Large intestine (tissue), 3 donors: Measurements from ENCODE around the gene TSPAN5. TPM values are rescaled to one million over a fixed set of nuclear protein-coding genes. Genes with fewer than 3 reads are reported as not detected.
A peak's percentile ranks its signal among the peaks of the same experiment; 100 is the strongest.

Source experiments
- DNase-seq, 2 donors: peaks; one replicate each; pipeline versions ENCODE4 v3.0.0 to v3.0.0-alpha.2; 2013
- H3K27ac ChIP-seq: one replicate; pipeline ENCODE4 v1.5.1; 2013; ENCODE audit warnings: low read length
- H3K27me3 ChIP-seq: 2 replicates; pipeline ENCODE4 v1.6.1; 2013; ENCODE audit warnings: low read length; ENCODE audit not compliant: control insufficient read depth, insufficient read depth
- H3K36me3 ChIP-seq: 2 replicates; pipeline ENCODE4 v1.6.1; 2013; ENCODE audit warnings: low read length; ENCODE audit not compliant: control insufficient read depth, insufficient read depth
- H3K4me1 ChIP-seq: one replicate; pipeline ENCODE4 v1.6.1; 2013; ENCODE audit warnings: low read length; ENCODE audit not compliant: control insufficient read depth, insufficient read depth
- H3K4me3 ChIP-seq: one replicate; pipeline ENCODE4 v1.5.1; 2013; ENCODE audit warnings: low read length
- H3K9me3 ChIP-seq: one replicate; pipeline ENCODE4 v1.6.1; 2013; ENCODE audit warnings: mild to moderate bottlenecking, low read depth, low read length, moderate library complexity; ENCODE audit not compliant: control insufficient read depth
- WGBS: methylation state at CpG from one replicate; pipeline ENCODE4 v1.1.5; 2013; ENCODE audit warnings: low lambda C conversion rate; ENCODE audit not compliant: insufficient coverage; 5-methylcytosine and 5-hydroxymethylcytosine counted together
- polyA plus RNA-seq: library from polyadenylated mRNA; unstranded; fragments of 120-200 nt; gene quantifications from one replicate; pipeline ENCODE4 v1.2.1, GENCODE V29; 2013

The TSPAN5 gene
- polyA plus RNA-seq, 1 donor, result 9.9 TPM

- peak in 1 of 2 donors; percentile 30 for DNase-seq
- H3K27me3 ChIP-seq, result no peaks in the 10 kb centered on the region
- peaks cover 3% of the 10 kb centered on the region for H3K4me1 ChIP-seq
- H3K27ac ChIP-seq, result no peak overlapping the region
- H3K4me3 ChIP-seq, result no peak overlapping the region
- no peaks in the 10 kb centered on the region for H3K36me3 ChIP-seq
- no peaks in the 10 kb centered on the region for H3K9me3 ChIP-seq
- WGBS, result 67% methylated on average over 1 of the region's 2 CpGs
Observed at GRCh38 chr4:98572697-98573096, 85.7 kb downstream of the TSPAN5 start.

GRCh38 chr4:98571161-98571786 lies 87.1 kb downstream of the TSPAN5 start:
- H3K4me3 ChIP-seq, result no peak overlapping the region
- no peak for DNase-seq
- peaks cover 3% of the 10 kb centered on the region for H3K4me1 ChIP-seq

GRCh38 chr4:98570151-98570797 lies 88.1 kb downstream of the TSPAN5 start:
- no peak overlapping the region for H3K4me3 ChIP-seq
- H3K9me3 ChIP-seq, result no peaks in the 10 kb centered on the region
- 100% methylated on average over 1 of the region's 5 CpGs for WGBS
- no peak overlapping the region for H3K27ac ChIP-seq
- H3K27me3 ChIP-seq, result no peaks in the 10 kb centered on the region
- no peaks in the 10 kb centered on the region for H3K36me3 ChIP-seq
- DNase-seq, result no peak
- peaks cover 3% of the 10 kb centered on the region for H3K4me1 ChIP-seq

More at GRCh38 chr4:98571161-98571786, 87.1 kb downstream of the TSPAN5 start:
- no peaks in the 10 kb centered on the region for H3K36me3 ChIP-seq
- no peak overlapping the region for H3K27ac ChIP-seq
- no peaks in the 10 kb centered on the region for H3K27me3 ChIP-seq
- no CpG with 5 or more reads among the region's 11 CpGs for WGBS
- H3K9me3 ChIP-seq, result no peaks in the 10 kb centered on the region

GRCh38 chr4:98568941-98569663 lies 89.3 kb downstream of the TSPAN5 start:
- Histone ChIP-seq H3K36me3 (no peaks in the 10 kb centered on the region), H3K4me3 (no peak overlapping the region), H3K27me3 (no peaks in the 10 kb centered on the region), H3K4me1 (peaks cover 3% of the 10 kb centered on the region), H3K9me3 (no peaks in the 10 kb centered on the region), H3K27ac (no peak overlapping the region)
- DNase-seq, result no peak
- WGBS, result no CpG with 5 or more reads among the region's 7 CpGs

GRCh38 chr4:98567611-98568010 lies 90.8 kb downstream of the TSPAN5 start:
- peaks cover 3% of the 10 kb centered on the region for H3K4me1 ChIP-seq
- H3K4me3 ChIP-seq, result no peak overlapping the region
- no peak overlapping the region for H3K27ac ChIP-seq
- no peak for DNase-seq
- H3K27me3 ChIP-seq, result no peaks in the 10 kb centered on the region
- no peaks in the 10 kb centered on the region for H3K9me3 ChIP-seq
- WGBS, result no CpG with 5 or more reads among the region's 7 CpGs
- no peaks in the 10 kb centered on the region for H3K36me3 ChIP-seq

GRCh38 chr4:98566361-98567008 lies 91.9 kb downstream of the TSPAN5 start:
- Histone ChIP-seq H3K36me3 (no peaks in the 10 kb centered on the region), H3K27me3 (no peaks in the 10 kb centered on the region), H3K27ac (no peak overlapping the region), H3K9me3 (no peaks in the 10 kb centered on the region), H3K4me3 (no peak overlapping the region), H3K4me1 (peaks cover 3% of the 10 kb centered on the region)
- no peak for DNase-seq
- WGBS, result no CpG with 5 or more reads among the region's 11 CpGs

- H3K4me1 ChIP-seq, result peaks cover 3% of the 10 kb centered on the region
- H3K36me3 ChIP-seq, result no peaks in the 10 kb centered on the region
- H3K9me3 ChIP-seq, result no peaks in the 10 kb centered on the region
- no CpG with 5 or more reads among the region's 5 CpGs for WGBS
- DNase-seq, result peak in 1 of 2 donors; percentile 16
- no peak overlapping the region for H3K4me3 ChIP-seq
- H3K27ac ChIP-seq, result peak overlapping the region; percentile 38
- no peaks in the 10 kb centered on the region for H3K27me3 ChIP-seq
Observed at GRCh38 chr4:98565681-98566301, 92.6 kb downstream of the TSPAN5 start.

GRCh38 chr4:98564852-98565251 lies 93.6 kb downstream of the TSPAN5 start:
- H3K9me3 ChIP-seq, result no peaks in the 10 kb centered on the region
- no peaks in the 10 kb centered on the region for H3K36me3 ChIP-seq
- H3K27ac ChIP-seq, result no peak overlapping the region
- no peaks in the 10 kb centered on the region for H3K27me3 ChIP-seq
- 33% methylated on average over 1 of the region's 3 CpGs for WGBS
- no peak overlapping the region for H3K4me3 ChIP-seq
- H3K4me1 ChIP-seq, result peaks cover 3% of the 10 kb centered on the region
- peak; percentile 31 to 66 for DNase-seq

- Histone ChIP-seq H3K27me3 (no peaks in the 10 kb centered on the region), H3K27ac (no peak overlapping the region), H3K4me1 (no peaks in the 10 kb centered on the region), H3K36me3 (no peaks in the 10 kb centered on the region), H3K9me3 (no peaks in the 10 kb centered on the region), H3K4me3 (no peak overlapping the region)
- no peak for DNase-seq
- no CpG with 5 or more reads among the region's 3 CpGs for WGBS
Observed at GRCh38 chr4:98560321-98560720, 98.1 kb downstream of the TSPAN5 start.
